B cell (primary cell): ENCODE measurements around the gene COMMD1.

Experiments
- EZH2 ChIP-seq: IDR thresholded peaks from 2 replicates; pipeline ENCODE4 v1.6.1; 2012; ENCODE audit warnings: borderline replicate concordance, low read depth, mild to moderate bottlenecking, moderate library complexity, low read length; ENCODE audit not compliant: insufficient read depth, poor library complexity, severe bottlenecking
- TF ChIP-seq, protein P1 (sequence below): fragments of 200-600 bp; IDR thresholded peaks from one replicate; pipeline ENCODE4 v1.8.0; 2022; ENCODE audit warnings: antibody characterized with exemption, mild to moderate bottlenecking

DNA sequence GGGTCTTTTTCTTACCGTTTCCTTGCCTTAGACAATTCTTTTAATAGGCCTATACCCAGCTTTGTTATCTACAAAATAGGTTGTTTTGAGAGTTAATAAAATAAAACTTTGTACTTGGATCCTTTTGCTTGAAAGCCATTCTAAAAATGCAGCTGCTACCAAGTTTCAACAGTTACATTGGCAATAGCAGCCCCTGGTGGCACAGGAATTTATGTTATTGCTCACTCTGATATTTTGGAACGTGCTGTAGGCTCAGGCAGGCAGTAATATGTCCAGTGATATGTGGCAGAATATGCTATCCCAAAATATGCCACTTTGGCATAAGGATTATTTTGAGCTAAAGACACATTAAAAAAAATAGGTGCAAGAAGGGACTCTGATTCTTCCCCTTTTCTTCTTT, 6.7 kb upstream of the COMMD1 start:
- TF ChIP-seq, protein P1, sequence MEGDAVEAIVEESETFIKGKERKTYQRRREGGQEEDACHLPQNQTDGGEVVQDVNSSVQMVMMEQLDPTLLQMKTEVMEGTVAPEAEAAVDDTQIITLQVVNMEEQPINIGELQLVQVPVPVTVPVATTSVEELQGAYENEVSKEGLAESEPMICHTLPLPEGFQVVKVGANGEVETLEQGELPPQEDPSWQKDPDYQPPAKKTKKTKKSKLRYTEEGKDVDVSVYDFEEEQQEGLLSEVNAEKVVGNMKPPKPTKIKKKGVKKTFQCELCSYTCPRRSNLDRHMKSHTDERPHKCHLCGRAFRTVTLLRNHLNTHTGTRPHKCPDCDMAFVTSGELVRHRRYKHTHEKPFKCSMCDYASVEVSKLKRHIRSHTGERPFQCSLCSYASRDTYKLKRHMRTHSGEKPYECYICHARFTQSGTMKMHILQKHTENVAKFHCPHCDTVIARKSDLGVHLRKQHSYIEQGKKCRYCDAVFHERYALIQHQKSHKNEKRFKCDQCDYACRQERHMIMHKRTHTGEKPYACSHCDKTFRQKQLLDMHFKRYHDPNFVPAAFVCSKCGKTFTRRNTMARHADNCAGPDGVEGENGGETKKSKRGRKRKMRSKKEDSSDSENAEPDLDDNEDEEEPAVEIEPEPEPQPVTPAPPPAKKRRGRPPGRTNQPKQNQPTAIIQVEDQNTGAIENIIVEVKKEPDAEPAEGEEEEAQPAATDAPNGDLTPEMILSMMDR: peak; percentile 32
- TF ChIP-seq EZH2: no peak
